Endothelial cell of umbilical vein (primary cell): ENCODE results near the gene UNC5C. TPM values are rescaled to one million over a fixed set of nuclear protein-coding genes. Genes with fewer than 3 reads are reported as not detected.

Experiments
- BruUV-seq: library from RNA; stranded (reverse); fragments of 400-500 nt; replicated peaks from 2 replicates; lab custom pipeline; 2021; lab: Mats Ljungman, UMichigan
- CTCF ChIA-PET: fragments of 300-600, 350-600 bp; sonication (Branson Sonifier 250); formaldehyde crosslinking; loops from one replicate; lab custom pipeline; 2021; ENCODE audit warnings: antibody characterized with exemption, inconsistent platforms; lab: Charles Lee
- POLR2A ChIA-PET: fragments of 300-600, 350-600 bp; sonication (Branson Sonifier 250); formaldehyde crosslinking; loops from one replicate; lab custom pipeline; 2021; ENCODE audit warnings: antibody characterized with exemption, inconsistent platforms; lab: Charles Lee
- DNase-seq: peaks from one replicate; pipeline ENCODE4 v3.0.0-alpha.2; 2011; ENCODE audit warnings: low read depth, low spot score
- FAIRE-seq: peaks from 2 replicates; lab custom pipeline; 2011; peaks lifted over from hg19 to GRCh38; lab: Jason Lieb, UNC
- H2AFZ ChIP-seq: 2 replicates; pipeline ENCODE4 v1.6.0; 2012; ENCODE audit warnings: low read depth, low read length, control low read depth, inconsistent platforms
- H3K27ac ChIP-seq: 2 replicates; pipeline ENCODE4 v1.5.1; 2011; ENCODE audit warnings: low read depth, mild to moderate bottlenecking, control low read depth, low read length, moderate library complexity; ENCODE audit not compliant: insufficient read depth
- H3K27me3 ChIP-seq, 2 experiments: 2 replicates each; pipeline versions ENCODE4 v1.6.0 to v1.6.1; 2011; ENCODE audit warnings: low read length in 2 of 2, mixed read lengths in 1 of 2; ENCODE audit not compliant: control insufficient read depth in 2 of 2, insufficient read depth in 2 of 2
- H3K36me3 ChIP-seq, 2 experiments: 2 replicates in 1 of 2; 3 replicates in 1 of 2; pipeline ENCODE4 v1.5.1; 2011; ENCODE audit warnings: low read length in 2 of 2, mild to moderate bottlenecking in 1 of 2, moderate library complexity in 1 of 2; ENCODE audit not compliant: control insufficient read depth in 2 of 2, insufficient read depth in 2 of 2; ENCODE audit errors: extremely low read depth in 1 of 2
- H3K4me1 ChIP-seq: 3 replicates; pipeline ENCODE4 v1.5.1; 2011; ENCODE audit warnings: mild to moderate bottlenecking, low read length; ENCODE audit not compliant: control insufficient read depth, insufficient read depth; ENCODE audit errors: extremely low read depth
- H3K4me2 ChIP-seq: 2 replicates; pipeline ENCODE4 v1.6.1; 2011; ENCODE audit warnings: low read length, control low read depth, mixed read lengths; ENCODE audit not compliant: insufficient read depth
- H3K4me3 ChIP-seq, 3 experiments: fragments of 200-600 bp in 1 of 3; sonication (generic), shearing (Covaris generic) in 1 of 3; replicated peaks in 1 of 3; 2 replicates each; pipeline ENCODE4 v1.5.1; 2011 to 2016; ENCODE audit warnings: control low read depth in 3 of 3, low read length in 3 of 3, mild to moderate bottlenecking in 2 of 3, inconsistent platforms in 1 of 3, low read depth in 1 of 3, moderate library complexity in 1 of 3; ENCODE audit not compliant: insufficient read depth in 1 of 3
- H3K79me2 ChIP-seq: 2 replicates; pipeline ENCODE4 v1.6.0; 2012; ENCODE audit warnings: low read length, inconsistent platforms; ENCODE audit not compliant: control insufficient read depth, insufficient read depth
- H3K9ac ChIP-seq: replicated peaks from 2 replicates; pipeline ENCODE3; 2011; ENCODE audit warnings: low read length, control low read depth; ENCODE audit not compliant: insufficient read depth; ENCODE audit errors: extremely low read depth
- H3K9me1 ChIP-seq: replicated peaks from 3 replicates; pipeline ENCODE4 v1.6.0; 2011; ENCODE audit warnings: mild to moderate bottlenecking, low read length; ENCODE audit not compliant: control insufficient read depth, insufficient read depth; ENCODE audit errors: extremely low read depth
- H3K9me3 ChIP-seq: replicated peaks from 2 replicates; pipeline ENCODE4 v1.5.1; 2012; ENCODE audit warnings: low read length, inconsistent platforms; ENCODE audit not compliant: control insufficient read depth, insufficient read depth
- H4K20me1 ChIP-seq: replicated peaks from 2 replicates; pipeline ENCODE3; 2011; ENCODE audit warnings: mild to moderate bottlenecking, low read length; ENCODE audit not compliant: control insufficient read depth, insufficient read depth; ENCODE audit errors: extremely low read depth
- CTCF ChIP-seq, 2 donors: IDR thresholded peaks; 1 replicate in 1 of 2; 2 replicates in 1 of 2; pipeline ENCODE4 v1.5.1; 2011; ENCODE audit warnings: low read length in 2 of 2, mild to moderate bottlenecking in 2 of 2, moderate library complexity in 2 of 2, control low read depth in 1 of 2, inconsistent platforms in 1 of 2, low read depth in 1 of 2; ENCODE audit not compliant: insufficient read depth in 1 of 2; ENCODE audit errors: extremely low read depth in 1 of 2
- EZH2 ChIP-seq: IDR thresholded peaks from 2 replicates; pipeline ENCODE4 v1.6.1; 2012; ENCODE audit warnings: borderline replicate concordance, low read depth, mild to moderate bottlenecking, moderate library complexity, low read length, inconsistent platforms; ENCODE audit not compliant: severe bottlenecking
- FOS ChIP-seq: IDR thresholded peaks from 2 replicates; pipeline ENCODE4 v1.6.1; 2011; ENCODE audit warnings: mild to moderate bottlenecking, low read length, moderate library complexity, borderline replicate concordance; ENCODE audit not compliant: insufficient read depth
- GATA2 ChIP-seq: IDR thresholded peaks from 2 replicates; pipeline ENCODE4 v1.7.0; 2011; ENCODE audit warnings: low read depth, mild to moderate bottlenecking, moderate library complexity, mixed read lengths, low read length; ENCODE audit not compliant: insufficient read length, insufficient read depth
- JUN ChIP-seq: IDR thresholded peaks from 2 replicates; pipeline ENCODE4 v1.6.1; 2011; ENCODE audit warnings: borderline replicate concordance, low read depth; ENCODE audit not compliant: insufficient read length, insufficient read depth
- MYC ChIP-seq: IDR thresholded peaks from one replicate; pipeline ENCODE4 v1.6.1; 2011; ENCODE audit warnings: mild to moderate bottlenecking, low read depth, low read length
- POLR2A ChIP-seq: IDR thresholded peaks from 2 replicates; pipeline ENCODE4 v1.6.1; 2012; ENCODE audit warnings: low read depth, mild to moderate bottlenecking, control low read depth, low read length
- POLR2AphosphoS5 ChIP-seq: IDR thresholded peaks from 2 replicates; pipeline ENCODE4 v1.6.1; 2012; ENCODE audit warnings: low read depth, mild to moderate bottlenecking, control low read depth, low read length, moderate library complexity; ENCODE audit not compliant: insufficient read depth
- dilution Hi-C: fragments of 300-500 bp; cut with MboI; formaldehyde crosslinking; loops from one replicate; pipeline ENCODE4 v1.15.0; 2019; ENCODE audit warnings: low sequenced_read_pairs; ENCODE audit not compliant: extremely low pct_ligation_motif_present
- intact Hi-C: fragments of 100-400 bp; cut with micrococcal nuclease; formaldehyde crosslinking; loops from one replicate; pipeline ENCODE4 v1.10.0; 2022
- polyA plus RNA-seq, 4 experiments: library from polyadenylated mRNA; depleted of rRNA in 3 of 4; stranded (reverse) in 3 of 4; unstranded in 1 of 4; fragments of >200 nt; gene quantifications; 2 replicates each; pipeline versions ENCODE4 v1.2.1 to v1.2.3, GENCODE V29; 2011 to 2012; ENCODE audit warnings: missing spikeins in 1 of 4
- total RNA-seq: library from RNA; stranded (reverse); gene quantifications from 2 replicates; pipeline ENCODE4 v1.2.3, GENCODE V29; 2021
- TF ChIP-seq, protein P1 (sequence below): IDR thresholded peaks from 2 replicates; pipeline ENCODE4 v1.6.1; 2011; ENCODE audit not compliant: insufficient read depth, insufficient read length

UNC5C gene
- total and polyA plus RNA-seq, 2 donors (not counting 3 experiments of a cell fraction or from before 2014, with no cell fraction given) = 0.44 to 0.53 TPM

DNA sequence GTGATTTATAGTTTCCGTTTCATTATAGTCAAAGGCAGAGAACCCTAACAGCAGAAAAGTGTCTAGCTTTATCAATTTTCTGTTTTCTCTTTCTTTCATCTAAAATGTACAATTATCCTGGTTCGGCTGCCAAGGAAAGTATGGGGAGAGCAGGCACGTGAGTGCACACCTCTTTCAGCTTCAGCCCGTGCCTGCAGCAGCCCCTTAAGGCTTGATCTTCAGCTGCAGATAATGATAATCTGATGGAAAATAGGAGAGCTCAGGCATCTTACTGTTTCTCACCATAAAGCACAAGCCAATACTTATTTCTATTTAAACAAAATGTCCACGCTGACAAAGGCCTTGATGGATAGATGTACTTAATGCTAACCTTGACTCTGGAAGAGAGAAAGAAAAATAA is 334.4 kb downstream of the UNC5C start:
- no peak for FAIRE-seq
- Histone ChIP-seq H3K4me1 (no peaks in the 10 kb centered on the region), H3K27me3 (no peaks in the 10 kb centered on the region), H3K9me3 (no peaks in the 10 kb centered on the region), H3K4me3 (no peak overlapping the region), H3K9ac (no peak overlapping the region), H4K20me1 (no peaks in the 10 kb centered on the region), H3K9me1 (no peaks in the 10 kb centered on the region), H3K79me2 (no peaks in the 10 kb centered on the region), H3K4me2 (no peak overlapping the region), H2AFZ (no peak overlapping the region), H3K36me3 (no peaks in the 10 kb centered on the region), H3K27ac (no peak overlapping the region)
- dilution Hi-C loops = no loop called here
- no peak for DNase-seq
- intact Hi-C loops = no loop called here
- TF ChIP-seq JUN (no peak), MYC (no peak), POLR2A (no peak), POLR2AphosphoS5 (no peak), GATA2 (no peak), EZH2 (no peak), FOS (no peak), CTCF (IDR thresholded peaks at IDR 0.05; ENCODE audit: extremely low read depth in 1 of 2, insufficient read depth in 1 of 2, low read depth in 1 of 2, low read length in 2 of 2) (no peak)
- TF ChIP-seq, protein P1, sequence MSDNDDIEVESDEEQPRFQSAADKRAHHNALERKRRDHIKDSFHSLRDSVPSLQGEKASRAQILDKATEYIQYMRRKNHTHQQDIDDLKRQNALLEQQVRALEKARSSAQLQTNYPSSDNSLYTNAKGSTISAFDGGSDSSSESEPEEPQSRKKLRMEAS = no peak
- CTCF ChIA-PET = interaction anchor here (1.6 kb wide), 1 partner anchor 10 kb away, joined by 5 read pairs; no protein-coding TSS in a partner anchor
- POLR2A ChIA-PET = no interaction called here
- no TSS peak for BruUV-seq
